Upper lobe of left lung (tissue), 4 donors: Measurements from ENCODE around the gene ADGRD1.

Experiments
- EP300 ChIP-seq, 4 donors: sonication (generic); formaldehyde crosslinking; IDR thresholded peaks; one replicate each; pipeline ENCODE4 v1.5.1; 2017; ENCODE audit warnings: antibody characterized with exemption in 4 of 4, control low read depth in 2 of 4
- POLR2A ChIP-seq, 4 donors: fragments of 450-650 bp; IDR thresholded peaks; one replicate each; pipeline ENCODE4 v1.5.1; 2016 to 2017; ENCODE audit warnings: antibody characterized with exemption in 4 of 4, mild to moderate bottlenecking in 2 of 4
- POLR2AphosphoS5 ChIP-seq, 2 donors: sonication (generic); formaldehyde crosslinking; IDR thresholded peaks; one replicate each; pipeline ENCODE4 v1.5.1; 2017; ENCODE audit warnings: antibody characterized with exemption in 2 of 2
- TF ChIP-seq, protein P1 (sequence below), 6 experiments: fragments of 450-650 bp in 4 of 6; fragments of 200-600 bp in 2 of 6; sonication (generic) in 2 of 6; IDR thresholded peaks; one replicate each; pipeline ENCODE4 v1.5.1; 2016 to 2019; ENCODE audit warnings: antibody characterized with exemption in 6 of 6

DNA sequence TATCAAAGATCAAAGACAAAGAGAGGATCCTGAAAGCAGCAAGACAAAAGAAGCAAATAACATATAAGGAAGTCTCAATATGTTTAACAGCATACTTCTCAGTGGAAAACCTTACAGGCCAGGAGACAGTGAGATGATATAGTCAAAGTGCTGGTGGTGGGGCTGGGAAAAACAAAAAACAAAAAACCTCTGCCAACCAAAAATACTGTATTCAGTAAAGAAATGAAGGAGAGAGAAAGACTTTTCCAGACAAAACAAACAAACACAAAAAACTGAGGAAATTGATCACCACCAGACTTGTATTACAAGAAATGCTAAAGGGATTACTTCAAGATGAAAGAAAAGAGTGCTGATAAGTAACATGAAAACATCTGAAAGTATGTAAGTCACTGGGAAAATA lies 221.2 kb downstream of the ADGRD1 start:
- TF ChIP-seq, protein P1, sequence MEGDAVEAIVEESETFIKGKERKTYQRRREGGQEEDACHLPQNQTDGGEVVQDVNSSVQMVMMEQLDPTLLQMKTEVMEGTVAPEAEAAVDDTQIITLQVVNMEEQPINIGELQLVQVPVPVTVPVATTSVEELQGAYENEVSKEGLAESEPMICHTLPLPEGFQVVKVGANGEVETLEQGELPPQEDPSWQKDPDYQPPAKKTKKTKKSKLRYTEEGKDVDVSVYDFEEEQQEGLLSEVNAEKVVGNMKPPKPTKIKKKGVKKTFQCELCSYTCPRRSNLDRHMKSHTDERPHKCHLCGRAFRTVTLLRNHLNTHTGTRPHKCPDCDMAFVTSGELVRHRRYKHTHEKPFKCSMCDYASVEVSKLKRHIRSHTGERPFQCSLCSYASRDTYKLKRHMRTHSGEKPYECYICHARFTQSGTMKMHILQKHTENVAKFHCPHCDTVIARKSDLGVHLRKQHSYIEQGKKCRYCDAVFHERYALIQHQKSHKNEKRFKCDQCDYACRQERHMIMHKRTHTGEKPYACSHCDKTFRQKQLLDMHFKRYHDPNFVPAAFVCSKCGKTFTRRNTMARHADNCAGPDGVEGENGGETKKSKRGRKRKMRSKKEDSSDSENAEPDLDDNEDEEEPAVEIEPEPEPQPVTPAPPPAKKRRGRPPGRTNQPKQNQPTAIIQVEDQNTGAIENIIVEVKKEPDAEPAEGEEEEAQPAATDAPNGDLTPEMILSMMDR (IDR thresholded peaks at IDR 0.05) = no peak
- TF ChIP-seq POLR2AphosphoS5 (IDR thresholded peaks at IDR 0.05) (no peak), POLR2A (IDR thresholded peaks at IDR 0.05) (no peak), EP300 (IDR thresholded peaks at IDR 0.05) (no peak)
